ENCODE results near the gene PCDH10. TPM values are rescaled to one million over a fixed set of nuclear protein-coding genes. Genes with fewer than 3 reads are reported as not detected.
A peak's percentile ranks its signal among the peaks of the same experiment; 100 is the strongest.

The PCDH10 gene
- polyA plus RNA-seq, 1 of the 3 experiments (the other 2 are of a cell fraction) = 0.02 TPM

DNA sequence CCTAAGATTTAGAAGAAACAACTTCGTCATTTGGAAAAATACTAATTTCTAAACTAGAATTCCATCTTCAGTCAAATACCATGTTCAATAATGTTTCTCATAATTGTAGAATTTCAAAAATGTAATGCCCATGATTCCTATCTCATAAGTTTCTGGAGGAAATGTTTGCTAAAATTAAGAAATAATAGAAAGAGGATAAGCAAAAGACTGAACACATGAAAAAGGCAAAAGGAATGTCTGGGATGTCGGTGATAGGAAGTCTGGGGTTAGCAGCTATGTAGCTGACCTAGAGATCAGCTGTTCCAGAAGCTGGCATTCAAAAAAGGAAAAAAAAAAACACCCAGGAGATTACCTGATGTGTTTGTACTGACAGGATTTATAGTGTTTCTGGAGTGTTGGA, 18.9 kb upstream of the PCDH10 start:
- Histone ChIP-seq H3K9me2 (no peaks in the 10 kb centered on the region), H3K4me1 (ENCODE audit: control insufficient read depth in 1 of 2, insufficient read depth in 2 of 2, low read depth in 1 of 2, low read length in 1 of 2) (no peaks in the 10 kb centered on the region; a peak in 1 of 4 replicates), H3K4me2 (no peak overlapping the region), H3K4me3 (ENCODE audit: low read depth in 2 of 2, low read length in 1 of 2) (no peak overlapping the region), H3K36me3 (replicated peaks in 1 of 2; ENCODE audit: control insufficient read depth in 1 of 2, insufficient read depth in 2 of 2, low read length in 1 of 2) (no peaks in the 10 kb centered on the region), H3K9me3 (no peaks in the 10 kb centered on the region), H4K20me1 (ENCODE audit: insufficient read depth) (no peaks in the 10 kb centered on the region), H3K27ac (ENCODE audit: low read depth in 2 of 2, low read length in 1 of 2) (peak overlapping the region in 1 of 2 experiments; percentile 34; a peak in 1 of 4 replicates), H3K79me2 (ENCODE audit: insufficient read depth) (no peaks in the 10 kb centered on the region), H3K27me3 (ENCODE audit: insufficient read depth) (no peaks in the 10 kb centered on the region), H3F3A (replicated peaks; ENCODE audit: insufficient read depth) (peaks cover 6% of the 10 kb centered on the region), H2AFZ (ENCODE audit: low read depth) (no peak overlapping the region), H3K9ac (no peak overlapping the region)
- DNase-seq = no peak
- CTCF ChIA-PET = interaction anchor here (3.3 kb wide), 1 partner anchor 17 kb away, joined by 20 read pairs; no protein-coding TSS in a partner anchor
- POLR2A ChIA-PET = no interaction called here
- no peak for TF ChIP-seq TCF12 (IDR thresholded peaks at IDR 0.05)
- TF ChIP-seq SMC3 (IDR thresholded peaks at IDR 0.05; ENCODE audit: low read depth, low read length) = no peak
- no peak for TF ChIP-seq NRF1 (IDR thresholded peaks at IDR 0.05; ENCODE audit: low read depth, low read length)
- no peak for TF ChIP-seq JUND (IDR thresholded peaks at IDR 0.05)
- TF ChIP-seq, protein P1, sequence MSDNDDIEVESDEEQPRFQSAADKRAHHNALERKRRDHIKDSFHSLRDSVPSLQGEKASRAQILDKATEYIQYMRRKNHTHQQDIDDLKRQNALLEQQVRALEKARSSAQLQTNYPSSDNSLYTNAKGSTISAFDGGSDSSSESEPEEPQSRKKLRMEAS (IDR thresholded peaks at IDR 0.05; ENCODE audit: low read depth) = no peak
- TF ChIP-seq RCOR1 (IDR thresholded peaks at IDR 0.05; ENCODE audit: low read length) = no peak
- TF ChIP-seq MXI1 (IDR thresholded peaks at IDR 0.05; ENCODE audit: low read depth, low read length) = no peak
- TF ChIP-seq, protein P2, sequence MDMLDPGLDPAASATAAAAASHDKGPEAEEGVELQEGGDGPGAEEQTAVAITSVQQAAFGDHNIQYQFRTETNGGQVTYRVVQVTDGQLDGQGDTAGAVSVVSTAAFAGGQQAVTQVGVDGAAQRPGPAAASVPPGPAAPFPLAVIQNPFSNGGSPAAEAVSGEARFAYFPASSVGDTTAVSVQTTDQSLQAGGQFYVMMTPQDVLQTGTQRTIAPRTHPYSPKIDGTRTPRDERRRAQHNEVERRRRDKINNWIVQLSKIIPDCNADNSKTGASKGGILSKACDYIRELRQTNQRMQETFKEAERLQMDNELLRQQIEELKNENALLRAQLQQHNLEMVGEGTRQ (IDR thresholded peaks at IDR 0.05; ENCODE audit: borderline replicate concordance, low read depth, low read length) = no peak
- no peak for TF ChIP-seq FOSL2 (IDR thresholded peaks at IDR 0.05; ENCODE audit: borderline replicate concordance, low read depth)
- no peak for TF ChIP-seq FOXM1 (IDR thresholded peaks at IDR 0.05; ENCODE audit: low read depth)
- TF ChIP-seq, protein P3, sequence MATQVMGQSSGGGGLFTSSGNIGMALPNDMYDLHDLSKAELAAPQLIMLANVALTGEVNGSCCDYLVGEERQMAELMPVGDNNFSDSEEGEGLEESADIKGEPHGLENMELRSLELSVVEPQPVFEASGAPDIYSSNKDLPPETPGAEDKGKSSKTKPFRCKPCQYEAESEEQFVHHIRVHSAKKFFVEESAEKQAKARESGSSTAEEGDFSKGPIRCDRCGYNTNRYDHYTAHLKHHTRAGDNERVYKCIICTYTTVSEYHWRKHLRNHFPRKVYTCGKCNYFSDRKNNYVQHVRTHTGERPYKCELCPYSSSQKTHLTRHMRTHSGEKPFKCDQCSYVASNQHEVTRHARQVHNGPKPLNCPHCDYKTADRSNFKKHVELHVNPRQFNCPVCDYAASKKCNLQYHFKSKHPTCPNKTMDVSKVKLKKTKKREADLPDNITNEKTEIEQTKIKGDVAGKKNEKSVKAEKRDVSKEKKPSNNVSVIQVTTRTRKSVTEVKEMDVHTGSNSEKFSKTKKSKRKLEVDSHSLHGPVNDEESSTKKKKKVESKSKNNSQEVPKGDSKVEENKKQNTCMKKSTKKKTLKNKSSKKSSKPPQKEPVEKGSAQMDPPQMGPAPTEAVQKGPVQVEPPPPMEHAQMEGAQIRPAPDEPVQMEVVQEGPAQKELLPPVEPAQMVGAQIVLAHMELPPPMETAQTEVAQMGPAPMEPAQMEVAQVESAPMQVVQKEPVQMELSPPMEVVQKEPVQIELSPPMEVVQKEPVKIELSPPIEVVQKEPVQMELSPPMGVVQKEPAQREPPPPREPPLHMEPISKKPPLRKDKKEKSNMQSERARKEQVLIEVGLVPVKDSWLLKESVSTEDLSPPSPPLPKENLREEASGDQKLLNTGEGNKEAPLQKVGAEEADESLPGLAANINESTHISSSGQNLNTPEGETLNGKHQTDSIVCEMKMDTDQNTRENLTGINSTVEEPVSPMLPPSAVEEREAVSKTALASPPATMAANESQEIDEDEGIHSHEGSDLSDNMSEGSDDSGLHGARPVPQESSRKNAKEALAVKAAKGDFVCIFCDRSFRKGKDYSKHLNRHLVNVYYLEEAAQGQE (IDR thresholded peaks at IDR 0.05; ENCODE audit: low read depth, low read length) = no peak
- no peak for TF ChIP-seq TEAD4 (IDR thresholded peaks at IDR 0.05; ENCODE audit: borderline replicate concordance, insufficient read depth)
- no peak for TF ChIP-seq SIN3A (IDR thresholded peaks at IDR 0.05; ENCODE audit: borderline replicate concordance, low read depth, low read length)
- TF ChIP-seq EP300 (IDR thresholded peaks at IDR 0.05; ENCODE audit: borderline replicate concordance in 1 of 2, low read depth in 1 of 2, low read length in 1 of 2) = no peak
- no peak for TF ChIP-seq MEF2A (IDR thresholded peaks at IDR 0.05; ENCODE audit: borderline replicate concordance, low read depth)
- no peak for TF ChIP-seq FOXJ3 (CRISPR knock-in tag; IDR thresholded peaks at IDR 0.05)
- no peak for TF ChIP-seq EZH2phosphoT487 (IDR thresholded peaks at IDR 0.05; ENCODE audit: borderline replicate concordance, low read depth)
- no peak for TF ChIP-seq RAD21 (IDR thresholded peaks at IDR 0.05; ENCODE audit: low read length)
- no peak for TF ChIP-seq NFIC (IDR thresholded peaks at IDR 0.05; ENCODE audit: borderline replicate concordance)
- WGBS (ENCODE audit: low lambda C conversion rate) = 40% methylated on average over 2 of the region's 2 CpGs

Measured in SK-N-SH (cell line).